ENCODE data around the gene SEH1L. TPM values are rescaled to one million over a fixed set of nuclear protein-coding genes. Genes with fewer than 3 reads are reported as not detected.

SEH1L gene
- polyA plus RNA-seq, 2 of the 4 experiments (the other 2 are of a cell fraction) = 31.6 to 63.1 TPM

DNA sequence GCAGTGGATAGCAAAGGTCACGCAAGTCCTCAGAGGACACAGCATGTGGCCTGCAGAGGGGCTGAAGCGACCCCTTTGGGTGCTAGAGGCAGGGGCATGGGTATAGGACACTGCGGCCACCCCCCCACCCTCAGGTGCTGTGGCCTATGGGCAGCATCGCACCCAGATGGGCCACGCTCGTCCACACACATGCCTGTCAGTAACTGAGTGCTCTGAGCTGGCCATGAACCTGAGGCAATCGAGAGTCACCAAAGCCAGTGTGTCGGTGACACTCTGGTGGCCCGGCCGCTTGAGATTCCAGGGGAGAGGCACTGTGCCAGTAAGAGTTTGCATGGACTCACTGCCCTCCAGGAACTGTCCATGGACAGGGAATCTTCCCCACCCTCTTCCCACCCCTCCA, 41.0 kb upstream of the SEH1L start:
- Histone ChIP-seq H3K4me3 (no peak overlapping the region), H3K9me3 (no peaks in the 10 kb centered on the region), H3K4me1 (no peaks in the 10 kb centered on the region), H3K4me2 (no peak overlapping the region), H3K27ac (no peak overlapping the region)
- ChIA-PET POLR2A (no interaction called here), CTCF (interaction anchor here (3.4 kb wide), 1 partner anchor 27 kb away, joined by 10 read pairs; no protein-coding TSS in a partner anchor)
- FAIRE-seq (no peak), DNase-seq (ENCODE audit: low read depth in 1 of 2, low spot score in 1 of 2) (no peak), ATAC-seq (no peak)
- no peak for TF ChIP-seq RFX5 (IDR thresholded peaks at IDR 0.05)
- TF ChIP-seq RAD21 (conservative IDR thresholded peaks at IDR 0.05 in 1 of 2, IDR thresholded peaks at IDR 0.05 in 1 of 2) = no peak
- TF ChIP-seq, protein P1, sequence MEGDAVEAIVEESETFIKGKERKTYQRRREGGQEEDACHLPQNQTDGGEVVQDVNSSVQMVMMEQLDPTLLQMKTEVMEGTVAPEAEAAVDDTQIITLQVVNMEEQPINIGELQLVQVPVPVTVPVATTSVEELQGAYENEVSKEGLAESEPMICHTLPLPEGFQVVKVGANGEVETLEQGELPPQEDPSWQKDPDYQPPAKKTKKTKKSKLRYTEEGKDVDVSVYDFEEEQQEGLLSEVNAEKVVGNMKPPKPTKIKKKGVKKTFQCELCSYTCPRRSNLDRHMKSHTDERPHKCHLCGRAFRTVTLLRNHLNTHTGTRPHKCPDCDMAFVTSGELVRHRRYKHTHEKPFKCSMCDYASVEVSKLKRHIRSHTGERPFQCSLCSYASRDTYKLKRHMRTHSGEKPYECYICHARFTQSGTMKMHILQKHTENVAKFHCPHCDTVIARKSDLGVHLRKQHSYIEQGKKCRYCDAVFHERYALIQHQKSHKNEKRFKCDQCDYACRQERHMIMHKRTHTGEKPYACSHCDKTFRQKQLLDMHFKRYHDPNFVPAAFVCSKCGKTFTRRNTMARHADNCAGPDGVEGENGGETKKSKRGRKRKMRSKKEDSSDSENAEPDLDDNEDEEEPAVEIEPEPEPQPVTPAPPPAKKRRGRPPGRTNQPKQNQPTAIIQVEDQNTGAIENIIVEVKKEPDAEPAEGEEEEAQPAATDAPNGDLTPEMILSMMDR (IDR thresholded peaks at IDR 0.05) = no peak
- no peak for TF ChIP-seq HOXB13 (CRISPR knock-in tag; IDR thresholded peaks at IDR 0.05; ENCODE audit: low read depth)
- TF ChIP-seq, protein P2, sequence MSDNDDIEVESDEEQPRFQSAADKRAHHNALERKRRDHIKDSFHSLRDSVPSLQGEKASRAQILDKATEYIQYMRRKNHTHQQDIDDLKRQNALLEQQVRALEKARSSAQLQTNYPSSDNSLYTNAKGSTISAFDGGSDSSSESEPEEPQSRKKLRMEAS (IDR thresholded peaks at IDR 0.05) = no peak
- no peak for TF ChIP-seq EP300 (IDR thresholded peaks at IDR 0.05)
- TF ChIP-seq CBX8 (IDR thresholded peaks at IDR 0.05) = no peak
- TF ChIP-seq RARB (CRISPR knock-in tag; IDR thresholded peaks at IDR 0.05) = no peak
- no peak for TF ChIP-seq HDAC2 (IDR thresholded peaks at IDR 0.05)
- TF ChIP-seq CHD4 (IDR thresholded peaks at IDR 0.05; ENCODE audit: borderline replicate concordance) = no peak
- TF ChIP-seq JUNB (IDR thresholded peaks at IDR 0.05) = no peak
- TF ChIP-seq, protein P3, sequence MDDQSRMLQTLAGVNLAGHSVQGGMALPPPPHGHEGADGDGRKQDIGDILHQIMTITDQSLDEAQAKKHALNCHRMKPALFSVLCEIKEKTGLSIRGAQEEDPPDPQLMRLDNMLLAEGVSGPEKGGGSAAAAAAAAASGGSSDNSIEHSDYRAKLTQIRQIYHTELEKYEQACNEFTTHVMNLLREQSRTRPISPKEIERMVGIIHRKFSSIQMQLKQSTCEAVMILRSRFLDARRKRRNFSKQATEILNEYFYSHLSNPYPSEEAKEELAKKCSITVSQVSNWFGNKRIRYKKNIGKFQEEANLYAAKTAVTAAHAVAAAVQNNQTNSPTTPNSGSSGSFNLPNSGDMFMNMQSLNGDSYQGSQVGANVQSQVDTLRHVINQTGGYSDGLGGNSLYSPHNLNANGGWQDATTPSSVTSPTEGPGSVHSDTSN (IDR thresholded peaks at IDR 0.05) = no peak
- TF ChIP-seq ESRRA (IDR thresholded peaks at IDR 0.05; ENCODE audit: borderline replicate concordance, low read length) = no peak
- TF ChIP-seq SMC3 (IDR thresholded peaks at IDR 0.05) = no peak
- TF ChIP-seq HEYL (CRISPR knock-in tag; IDR thresholded peaks at IDR 0.05) = no peak
- TF ChIP-seq JUN (IDR thresholded peaks at IDR 0.05) = no peak
- TF ChIP-seq HOXB5 (CRISPR knock-in tag; IDR thresholded peaks at IDR 0.05) = no peak
- no peak for TF ChIP-seq EHMT2 (IDR thresholded peaks at IDR 0.05; ENCODE audit: low read depth)
- TF ChIP-seq CEBPB (IDR thresholded peaks at IDR 0.05) = no peak
- TF ChIP-seq, protein P4, sequence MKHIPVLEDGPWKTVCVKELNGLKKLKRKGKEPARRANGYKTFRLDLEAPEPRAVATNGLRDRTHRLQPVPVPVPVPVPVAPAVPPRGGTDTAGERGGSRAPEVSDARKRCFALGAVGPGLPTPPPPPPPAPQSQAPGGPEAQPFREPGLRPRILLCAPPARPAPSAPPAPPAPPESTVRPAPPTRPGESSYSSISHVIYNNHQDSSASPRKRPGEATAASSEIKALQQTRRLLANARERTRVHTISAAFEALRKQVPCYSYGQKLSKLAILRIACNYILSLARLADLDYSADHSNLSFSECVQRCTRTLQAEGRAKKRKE (CRISPR knock-in tag; IDR thresholded peaks at IDR 0.05; ENCODE audit: low read depth) = no peak
- WGBS (ENCODE audit: missing lambda C conversion rate) = 71% methylated on average over 10 of the region's 10 CpGs

DNA sequence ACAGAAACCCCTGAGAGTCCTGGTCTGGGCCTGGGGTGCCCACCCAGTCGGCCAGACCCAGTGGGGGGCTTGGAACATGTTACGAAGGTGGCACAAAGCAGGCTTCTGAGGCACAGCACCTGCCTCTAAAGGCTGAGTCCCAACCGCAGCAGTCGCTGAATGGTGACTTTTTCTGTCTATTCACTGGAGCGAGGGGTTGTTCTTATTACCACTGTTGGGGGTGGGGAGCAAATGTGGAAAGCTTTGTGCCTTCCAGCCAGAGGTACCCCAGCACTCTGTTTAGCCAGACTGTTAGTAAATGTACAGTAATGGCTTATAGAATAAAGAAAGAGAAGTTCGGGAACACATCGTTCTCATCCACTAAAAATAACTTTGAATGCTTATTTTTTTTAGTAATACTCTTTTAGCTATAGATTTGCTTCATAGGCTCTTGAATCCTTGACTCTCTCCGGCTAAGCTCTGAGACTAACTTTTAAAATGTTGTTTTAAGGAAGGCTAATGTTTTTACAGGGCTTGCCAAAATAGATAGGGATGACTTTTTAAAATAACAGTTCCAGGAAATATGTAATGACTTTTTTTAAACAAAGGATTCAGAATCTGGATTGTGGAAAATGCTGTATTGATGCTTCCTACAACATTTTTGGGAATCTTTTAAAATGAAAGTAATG, 40.4 kb upstream of the SEH1L start:
- POLR2A ChIA-PET = interaction anchor here (1.5 kb wide), 1 partner anchor 24 kb away, joined by 6 read pairs; the partner anchor contains the start of gene PTPN2
- DNase-seq (ENCODE audit: low read depth in 1 of 2, low spot score in 1 of 2) (no peak), FAIRE-seq (no peak), ATAC-seq (no peak)
- 63% methylated on average over 8 of the region's 8 CpGs for WGBS (ENCODE audit: missing lambda C conversion rate)
- CTCF ChIA-PET = no interaction called here
- Histone ChIP-seq H3K4me2 (no peak overlapping the region), H3K4me1 (no peaks in the 10 kb centered on the region), H3K9me3 (no peaks in the 10 kb centered on the region), H3K27ac (no peak overlapping the region), H3K4me3 (no peak overlapping the region)
- TF ChIP-seq, protein P5, sequence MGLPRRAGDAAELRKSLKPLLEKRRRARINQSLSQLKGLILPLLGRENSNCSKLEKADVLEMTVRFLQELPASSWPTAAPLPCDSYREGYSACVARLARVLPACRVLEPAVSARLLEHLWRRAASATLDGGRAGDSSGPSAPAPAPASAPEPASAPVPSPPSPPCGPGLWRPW (IDR thresholded peaks at IDR 0.05) = no peak
- TF ChIP-seq CHD2 (IDR thresholded peaks at IDR 0.05; ENCODE audit: low read length, partially characterized antibody) (no peak), NFE2L2 (conservative IDR thresholded peaks at IDR 0.05; ENCODE audit: low read length) (no peak), RAD21 (conservative IDR thresholded peaks at IDR 0.05 in 1 of 2, IDR thresholded peaks at IDR 0.05 in 1 of 2) (no peak), EHF (CRISPR knock-in tag; IDR thresholded peaks at IDR 0.05) (no peak), ESRRA (IDR thresholded peaks at IDR 0.05; ENCODE audit: borderline replicate concordance, low read length) (no peak), FOXS1 (CRISPR knock-in tag; IDR thresholded peaks at IDR 0.05) (no peak), CEBPB (IDR thresholded peaks at IDR 0.05) (no peak), ZFP36 (IDR thresholded peaks at IDR 0.05; ENCODE audit: borderline replicate concordance, partially characterized antibody) (no peak)
- TF ChIP-seq, protein P3 (IDR thresholded peaks at IDR 0.05) = no peak
